KMS-11 (cell line): ENCODE results near the gene CHST14.

Experiments used
- H2AFZ ChIP-seq: fragments of 200-600 bp; sonication (generic); 2 replicates; pipeline ENCODE4 v1.6.1; 2016; ENCODE audit warnings: antibody characterized with exemption, mixed run types, low read depth
- H3K27ac ChIP-seq: fragments of 200-600 bp; sonication (generic); 2 replicates; pipeline ENCODE4 v1.6.1; 2016; ENCODE audit warnings: mild to moderate bottlenecking, mixed run types
- H3K27me3 ChIP-seq: fragments of 200-600 bp; sonication (generic); 2 replicates; pipeline ENCODE4 v1.6.1; 2017; ENCODE audit warnings: mild to moderate bottlenecking, low read depth, mixed run types, moderate library complexity; ENCODE audit not compliant: insufficient read depth
- H3K36me3 ChIP-seq: fragments of 200-600 bp; sonication (generic); 2 replicates; pipeline ENCODE4 v1.6.1; 2017; ENCODE audit warnings: mild to moderate bottlenecking, mixed run types; ENCODE audit not compliant: insufficient read depth
- H3K4me1 ChIP-seq: fragments of 200-600 bp; sonication (generic); 2 replicates; pipeline ENCODE4 v1.6.1; 2016; ENCODE audit warnings: mild to moderate bottlenecking, low read depth, mixed run types; ENCODE audit not compliant: poor library complexity, severe bottlenecking
- H3K4me2 ChIP-seq: fragments of 200-600 bp; sonication (generic); 2 replicates; pipeline ENCODE4 v1.7.0; 2016; ENCODE audit warnings: mild to moderate bottlenecking, mixed run types
- H3K4me3 ChIP-seq: fragments of 200-600 bp; sonication (generic); IDR thresholded peaks from 2 replicates; pipeline ENCODE4 v1.6.1; 2017; ENCODE audit warnings: low read depth, low read length, mixed read lengths; ENCODE audit not compliant: insufficient read depth
- H3K79me2 ChIP-seq: fragments of 200-600 bp; sonication (generic); 2 replicates; pipeline ENCODE4 v1.6.1; 2016; ENCODE audit warnings: low read depth, mixed run types; ENCODE audit not compliant: insufficient read depth
- H3K9ac ChIP-seq: fragments of 200-600 bp; sonication (generic); 2 replicates; pipeline ENCODE4 v1.6.1; 2016; ENCODE audit warnings: mild to moderate bottlenecking, mixed run types
- H4K20me1 ChIP-seq: fragments of 200-600 bp; sonication (generic); 2 replicates; pipeline ENCODE4 v1.6.1; 2016; ENCODE audit warnings: mild to moderate bottlenecking, mixed run types; ENCODE audit not compliant: insufficient read depth
- TF ChIP-seq, protein P1 (sequence below): fragments of 200-600 bp; sonication (generic); conservative IDR thresholded peaks from 2 replicates; pipeline ENCODE4 v1.6.1; 2017; ENCODE audit warnings: low read depth, mild to moderate bottlenecking, antibody characterized with exemption, low read length, moderate library complexity, mixed read lengths

CHST14 gene

DNA sequence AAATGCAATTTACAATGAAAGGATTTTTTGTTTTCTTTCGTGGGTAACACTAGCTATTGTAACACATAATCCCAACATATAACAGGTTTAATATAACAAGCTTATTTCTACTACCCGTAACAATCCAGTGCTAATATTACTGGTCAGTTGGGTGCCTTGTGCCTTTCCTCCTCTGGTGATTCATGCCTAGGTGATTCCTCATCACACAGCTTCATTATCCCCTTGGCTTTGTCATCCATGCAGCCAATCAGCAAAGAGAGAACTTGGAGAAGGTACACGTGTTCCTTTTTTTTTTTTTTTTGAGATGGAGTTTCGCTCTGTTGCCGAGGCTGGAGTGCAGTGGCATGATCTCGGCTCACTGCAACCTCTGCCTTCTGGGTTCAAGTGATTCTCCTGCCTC lies 30.7 kb downstream of the CHST14 start:
- H3K4me2 ChIP-seq, result no peak overlapping the region
- H3K27me3 ChIP-seq, result no peaks in the 10 kb centered on the region
- no peak overlapping the region for H2AFZ ChIP-seq
- H3K4me3 ChIP-seq, result no peak overlapping the region
- no peaks in the 10 kb centered on the region for H4K20me1 ChIP-seq
- H3K79me2 ChIP-seq, result no peaks in the 10 kb centered on the region
- H3K36me3 ChIP-seq, result no peaks in the 10 kb centered on the region
- H3K4me1 ChIP-seq, result peaks cover 2% of the 10 kb centered on the region
- no peak overlapping the region for H3K27ac ChIP-seq
- TF ChIP-seq, protein P1, sequence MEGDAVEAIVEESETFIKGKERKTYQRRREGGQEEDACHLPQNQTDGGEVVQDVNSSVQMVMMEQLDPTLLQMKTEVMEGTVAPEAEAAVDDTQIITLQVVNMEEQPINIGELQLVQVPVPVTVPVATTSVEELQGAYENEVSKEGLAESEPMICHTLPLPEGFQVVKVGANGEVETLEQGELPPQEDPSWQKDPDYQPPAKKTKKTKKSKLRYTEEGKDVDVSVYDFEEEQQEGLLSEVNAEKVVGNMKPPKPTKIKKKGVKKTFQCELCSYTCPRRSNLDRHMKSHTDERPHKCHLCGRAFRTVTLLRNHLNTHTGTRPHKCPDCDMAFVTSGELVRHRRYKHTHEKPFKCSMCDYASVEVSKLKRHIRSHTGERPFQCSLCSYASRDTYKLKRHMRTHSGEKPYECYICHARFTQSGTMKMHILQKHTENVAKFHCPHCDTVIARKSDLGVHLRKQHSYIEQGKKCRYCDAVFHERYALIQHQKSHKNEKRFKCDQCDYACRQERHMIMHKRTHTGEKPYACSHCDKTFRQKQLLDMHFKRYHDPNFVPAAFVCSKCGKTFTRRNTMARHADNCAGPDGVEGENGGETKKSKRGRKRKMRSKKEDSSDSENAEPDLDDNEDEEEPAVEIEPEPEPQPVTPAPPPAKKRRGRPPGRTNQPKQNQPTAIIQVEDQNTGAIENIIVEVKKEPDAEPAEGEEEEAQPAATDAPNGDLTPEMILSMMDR, result no peak
- no peak overlapping the region for H3K9ac ChIP-seq

GRCh38 chr15:40506964-40507571 lies 36.3 kb downstream of the CHST14 start:
- Histone ChIP-seq H3K4me1 (peaks cover 13% of the 10 kb centered on the region), H3K36me3 (no peaks in the 10 kb centered on the region), H3K27ac (no peak overlapping the region), H3K4me3 (no peak overlapping the region), H2AFZ (peak overlapping the region; percentile 84), H3K79me2 (no peaks in the 10 kb centered on the region), H3K27me3 (peaks cover 2% of the 10 kb centered on the region; the same call in 1 of the 2 replicates), H4K20me1 (no peaks in the 10 kb centered on the region), H3K4me2 (peak overlapping the region; percentile 63), H3K9ac (no peak overlapping the region; the same call in 1 of the 2 replicates)
- TF ChIP-seq, protein P1, result peak; percentile 60; the same call in 1 of the 2 replicates

DNA sequence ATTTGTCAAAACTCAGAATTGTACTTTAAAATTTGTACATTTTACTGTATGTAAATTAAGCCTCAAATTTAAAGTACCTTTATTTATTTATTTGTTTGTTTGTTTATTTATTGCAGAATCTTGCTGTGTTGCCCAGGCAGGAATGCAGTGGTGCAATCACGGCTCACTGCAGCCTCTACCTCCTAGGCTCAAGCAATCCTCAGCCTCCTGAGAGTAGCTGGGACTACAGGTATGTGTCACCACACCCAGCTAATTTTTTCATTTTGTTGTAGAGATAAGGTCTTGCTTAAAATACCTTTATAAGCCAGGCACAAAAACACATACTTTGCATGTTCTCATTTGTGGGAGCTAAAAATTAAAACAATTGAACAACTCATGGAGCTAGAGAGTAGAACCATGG lies 37.4 kb downstream of the CHST14 start:
- Histone ChIP-seq H3K27ac (no peak overlapping the region), H2AFZ (no peak overlapping the region), H3K79me2 (no peaks in the 10 kb centered on the region), H4K20me1 (no peaks in the 10 kb centered on the region), H3K36me3 (no peaks in the 10 kb centered on the region), H3K4me2 (no peak overlapping the region), H3K4me3 (no peak overlapping the region), H3K27me3 (peaks cover 2% of the 10 kb centered on the region; the same call in 1 of the 2 replicates), H3K9ac (no peak overlapping the region), H3K4me1 (peaks cover 13% of the 10 kb centered on the region)
- TF ChIP-seq, protein P1, result no peak

- H2AFZ ChIP-seq, result no peak overlapping the region
Measured at GRCh38 chr15:40510201-40510600, 39.4 kb downstream of the CHST14 start.

More at GRCh38 chr15:40510201-40510600, 39.4 kb downstream of the CHST14 start:
- H3K4me2 ChIP-seq, result no peak overlapping the region
- peaks cover 13% of the 10 kb centered on the region for H3K4me1 ChIP-seq
- H3K27ac ChIP-seq, result no peak overlapping the region
- no peak overlapping the region for H3K4me3 ChIP-seq
- no peaks in the 10 kb centered on the region for H3K79me2 ChIP-seq
- H4K20me1 ChIP-seq, result no peaks in the 10 kb centered on the region
- H3K27me3 ChIP-seq, result peaks cover 2% of the 10 kb centered on the region; the same call in 1 of the 2 replicates
- H3K36me3 ChIP-seq, result no peaks in the 10 kb centered on the region
- H3K9ac ChIP-seq, result no peak overlapping the region
- TF ChIP-seq, protein P1, result no peak
